OCI-LY1 (cell line): ENCODE measurements around the gene MDFIC.

ENCODE experiments used
- H2AFZ ChIP-seq: fragments of 200-600 bp; sonication (generic), shearing (Covaris generic); 2 replicates; pipeline ENCODE4 v1.6.0; 2014; ENCODE audit warnings: antibody characterized with exemption, mild to moderate bottlenecking, low read length
- H3F3A ChIP-seq: fragments of 200-600 bp; sonication (generic), shearing (Covaris generic); 2 replicates; pipeline ENCODE4 v1.6.0; 2014; ENCODE audit warnings: mild to moderate bottlenecking, antibody characterized with exemption, low read length, moderate library complexity; ENCODE audit not compliant: insufficient read depth
- H3K27ac ChIP-seq: fragments of 200-600 bp; sonication (generic); 2 replicates; pipeline ENCODE4 v1.5.1; 2014; ENCODE audit warnings: low read length, mixed run types, mild to moderate bottlenecking, low read depth; ENCODE audit not compliant: poor library complexity, severe bottlenecking
- H3K27me3 ChIP-seq: fragments of 200-600 bp; sonication (generic); 2 replicates; pipeline ENCODE4 v1.6.0; 2014; ENCODE audit warnings: antibody characterized with exemption, mild to moderate bottlenecking, low read length, moderate library complexity; ENCODE audit not compliant: insufficient read depth
- H3K36me3 ChIP-seq: fragments of 200-600 bp; sonication (generic); 2 replicates; pipeline ENCODE4 v1.6.1; 2014; ENCODE audit warnings: mild to moderate bottlenecking, antibody characterized with exemption, low read length, moderate library complexity, mixed read lengths; ENCODE audit not compliant: insufficient read depth
- H3K4me1 ChIP-seq: fragments of 200-600 bp; sonication (generic); 2 replicates; pipeline ENCODE4 v1.5.1; 2014; ENCODE audit warnings: mild to moderate bottlenecking, low read length, moderate library complexity; ENCODE audit not compliant: insufficient read depth, severe bottlenecking
- H3K4me2 ChIP-seq: fragments of 200-600 bp; sonication (generic), shearing (Covaris generic); 2 replicates; pipeline ENCODE4 v1.6.1; 2014; ENCODE audit warnings: low read length
- H3K4me3 ChIP-seq: fragments of 200-600 bp; sonication (generic); 2 replicates; pipeline ENCODE4 v1.5.1; 2014; ENCODE audit warnings: low read length, low read depth, mild to moderate bottlenecking, mixed read lengths; ENCODE audit not compliant: poor library complexity, severe bottlenecking
- H3K79me2 ChIP-seq: fragments of 200-600 bp; shearing (Covaris generic); 2 replicates; pipeline ENCODE4 v1.6.1; 2016; ENCODE audit warnings: mixed run types, low read length, mixed read lengths; ENCODE audit not compliant: insufficient read depth
- H3K9ac ChIP-seq: fragments of 200-600 bp; sonication (generic), shearing (Covaris generic); 2 replicates; pipeline ENCODE4 v1.6.1; 2014; ENCODE audit warnings: mild to moderate bottlenecking, low read length, mixed read lengths
- H3K9me2 ChIP-seq: fragments of 200-600 bp; sonication (generic), shearing (Covaris generic); 2 replicates; pipeline ENCODE4 v1.6.1; 2014; ENCODE audit warnings: low read depth, mild to moderate bottlenecking, low read length, mixed read lengths
- H3K9me3 ChIP-seq: fragments of 200-600 bp; shearing (Covaris generic); 2 replicates; pipeline ENCODE4 v1.6.1; 2014; ENCODE audit warnings: low read length, mixed read lengths
- H4K20me1 ChIP-seq: fragments of 200-600 bp; sonication (generic), shearing (Covaris generic); 2 replicates; pipeline ENCODE4 v1.6.0; 2016; ENCODE audit warnings: mild to moderate bottlenecking, low read length; ENCODE audit not compliant: insufficient read depth
- CTCF ChIP-seq: fragments of 200-600 bp; sonication (generic), shearing (Covaris generic); IDR thresholded peaks from 2 replicates; pipeline ENCODE4 v1.5.1; 2017; ENCODE audit warnings: mild to moderate bottlenecking, antibody characterized with exemption, low read length, moderate library complexity, mixed read lengths
- EZH2 ChIP-seq: fragments of 200-600 bp; sonication (generic), shearing (Covaris generic); IDR thresholded peaks from 2 replicates; pipeline ENCODE4 v1.8.0; 2017; ENCODE audit warnings: borderline replicate concordance, mixed run types, mild to moderate bottlenecking, antibody characterized with exemption, low read length, moderate library complexity, mixed read lengths

The MDFIC gene

DNA sequence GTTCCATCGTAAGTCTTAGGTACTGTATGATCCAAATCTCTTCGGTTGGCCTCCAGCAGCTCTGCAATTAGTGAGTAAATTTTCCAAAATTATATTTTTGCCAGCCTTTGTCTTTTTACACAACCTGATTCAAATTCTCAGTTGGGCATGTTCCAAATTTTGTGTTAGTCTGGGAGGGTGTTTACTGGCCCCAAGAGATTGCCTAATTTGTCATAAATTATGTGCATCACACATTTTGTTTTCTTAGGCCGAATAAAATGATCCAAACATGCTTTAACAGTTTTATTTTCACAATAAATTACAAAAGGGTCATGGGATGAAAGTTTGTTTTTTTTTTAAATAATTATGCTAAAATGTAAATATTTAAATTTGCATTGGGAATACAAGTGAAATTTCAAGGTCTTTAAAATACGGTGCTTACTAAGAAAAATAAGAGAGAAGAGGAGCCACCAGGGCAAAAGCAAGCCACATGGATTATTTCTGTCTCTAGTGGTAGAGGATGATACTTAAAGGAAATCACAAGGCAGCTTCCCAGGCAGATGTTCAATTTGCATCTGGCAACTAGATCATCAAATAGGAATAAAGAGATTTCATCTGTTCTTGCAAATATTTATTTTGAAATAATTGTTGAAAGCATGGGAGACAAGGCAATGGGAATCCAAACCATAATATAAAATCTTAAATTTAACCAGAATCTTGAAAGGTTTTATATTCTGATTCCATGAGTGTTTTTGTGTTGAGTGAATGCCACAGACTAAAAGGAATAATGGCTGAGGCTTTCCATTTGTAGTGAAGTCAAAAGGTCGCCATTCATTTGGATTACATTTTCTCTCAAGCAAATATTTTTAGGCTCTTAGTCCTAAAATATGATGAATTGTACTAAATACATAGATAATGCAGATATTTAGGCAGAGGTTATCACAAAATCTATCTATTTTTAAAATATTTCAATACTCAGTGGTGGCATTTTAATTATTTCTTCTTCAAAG lies 111.1 kb downstream of the MDFIC start:
- Histone ChIP-seq H3K27me3 (no peaks in the 10 kb centered on the region), H3K79me2 (no peaks in the 10 kb centered on the region), H3K36me3 (no peaks in the 10 kb centered on the region), H2AFZ (no peak overlapping the region), H3K27ac (no peak overlapping the region), H3K9me3 (no peaks in the 10 kb centered on the region), H4K20me1 (no peaks in the 10 kb centered on the region; the same call in 1 of the 2 replicates), H3K4me3 (no peak overlapping the region), H3F3A (no peaks in the 10 kb centered on the region), H3K9ac (no peak overlapping the region), H3K9me2 (no peaks in the 10 kb centered on the region), H3K4me2 (no peak overlapping the region), H3K4me1 (no peaks in the 10 kb centered on the region)
- TF ChIP-seq EZH2 (no peak), CTCF (no peak)

- no peak for TF ChIP-seq EZH2
- TF ChIP-seq CTCF, result no peak
- H3F3A ChIP-seq, result no peaks in the 10 kb centered on the region
- no peak overlapping the region for H2AFZ ChIP-seq
- H3K9me2 ChIP-seq, result no peaks in the 10 kb centered on the region
- H3K79me2 ChIP-seq, result no peaks in the 10 kb centered on the region
- no peaks in the 10 kb centered on the region for H3K36me3 ChIP-seq
- H3K27me3 ChIP-seq, result no peaks in the 10 kb centered on the region
- no peaks in the 10 kb centered on the region; the same call in 1 of the 2 replicates for H4K20me1 ChIP-seq
- H3K27ac ChIP-seq, result no peak overlapping the region
- no peak overlapping the region for H3K4me2 ChIP-seq
- no peaks in the 10 kb centered on the region for H3K4me1 ChIP-seq
- no peaks in the 10 kb centered on the region for H3K9me3 ChIP-seq
- no peak overlapping the region for H3K9ac ChIP-seq
- H3K4me3 ChIP-seq, result no peak overlapping the region
These were observed 112.1 kb downstream of the MDFIC start for GRCh38 chr7:115033917-115034459.

DNA sequence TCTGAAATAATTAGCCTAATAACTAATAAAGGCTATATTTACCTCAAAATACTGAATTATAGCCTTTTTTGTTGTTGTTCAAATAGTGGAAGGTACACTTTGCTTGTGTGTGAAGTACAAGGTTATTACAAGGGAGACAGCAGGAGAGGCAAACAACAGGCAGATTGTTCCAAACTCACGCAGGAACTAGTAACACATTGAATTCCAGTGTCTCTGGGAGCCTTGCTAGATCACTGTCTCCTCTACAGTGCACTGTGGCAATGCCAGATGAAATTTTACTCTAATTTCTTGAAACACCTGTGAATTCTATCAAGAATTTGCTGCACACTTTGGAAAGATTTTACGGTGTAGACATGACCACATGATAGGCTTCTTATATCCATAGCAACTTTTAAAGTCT lies 112.6 kb downstream of the MDFIC start:
- Histone ChIP-seq H3K79me2 (no peaks in the 10 kb centered on the region), H3K9me2 (no peaks in the 10 kb centered on the region), H3F3A (no peaks in the 10 kb centered on the region), H2AFZ (no peak overlapping the region), H3K4me2 (no peak overlapping the region), H3K9ac (no peak overlapping the region), H3K27ac (no peak overlapping the region), H4K20me1 (no peaks in the 10 kb centered on the region; the same call in 1 of the 2 replicates), H3K36me3 (no peaks in the 10 kb centered on the region), H3K9me3 (no peaks in the 10 kb centered on the region), H3K27me3 (no peaks in the 10 kb centered on the region), H3K4me1 (no peaks in the 10 kb centered on the region), H3K4me3 (no peak overlapping the region)
- TF ChIP-seq CTCF, result no peak
- no peak for TF ChIP-seq EZH2
